ENCODE measurements around the gene SH3RF3.

The SH3RF3 gene

GRCh38 chr2:109348190-109348589 is 219.2 kb downstream of the SH3RF3 start:
- Histone ChIP-seq H3K4me2 (ENCODE audit: insufficient read depth, low read length, poor library complexity, severe bottlenecking) (no peak overlapping the region), H3K18ac (ENCODE audit: low read length) (no peak overlapping the region), H3K79me1 (ENCODE audit: low read depth, low read length) (no peaks in the 10 kb centered on the region), H4K91ac (ENCODE audit: low read depth, low read length, poor library complexity) (no peak overlapping the region), H3K9ac (ENCODE audit: low read depth, low read length, poor library complexity) (no peak overlapping the region), H3K27ac (replicated peaks; ENCODE audit: low read length) (no peak overlapping the region), H2AK5ac (ENCODE audit: low read depth, low read length) (peak overlapping the region; percentile 22), H2BK5ac (ENCODE audit: low read length) (no peak overlapping the region), H3K9me3 (replicated peaks in 1 of 2; ENCODE audit: control insufficient read depth in 2 of 2, insufficient read depth in 1 of 2, low read depth in 1 of 2, low read length in 2 of 2) (no peaks in the 10 kb centered on the region), H3K27me3 (ENCODE audit: control insufficient read depth in 3 of 3, insufficient read depth in 3 of 3, low read depth in 1 of 3, low read length in 3 of 3) (no peaks in the 10 kb centered on the region), H2BK120ac (ENCODE audit: low read depth, low read length) (no peak overlapping the region), H3K4me3 (ENCODE audit: low read length in 2 of 2) (no peak overlapping the region), H2BK15ac (ENCODE audit: low read length) (no peak overlapping the region), H3K36me3 (replicated peaks in 1 of 2; ENCODE audit: control insufficient read depth in 2 of 2, insufficient read depth in 2 of 2, low read length in 2 of 2) (no peaks in the 10 kb centered on the region), H2AFZ (ENCODE audit: low read length) (no peak overlapping the region), H3K4ac (ENCODE audit: low read length) (no peak overlapping the region), H3K4me1 (ENCODE audit: control insufficient read depth in 2 of 2, insufficient read depth in 1 of 2, low read depth in 1 of 2, low read length in 2 of 2) (peaks cover 17 to 18% of the 10 kb centered on the region in 2 donors), H4K8ac (ENCODE audit: low read depth, low read length) (no peak overlapping the region), H2BK12ac (ENCODE audit: low read length) (no peak overlapping the region), H3K23ac (ENCODE audit: low read depth, low read length, poor library complexity) (no peak overlapping the region), H3K14ac (ENCODE audit: low read length) (no peak overlapping the region)
- DNase-seq (ENCODE audit: low spot score): no peak
- no CpG with 5 or more reads among the region's 3 CpGs for WGBS, 2 donors (ENCODE audit: extremely low coverage in 2 of 2, insufficient read length in 2 of 2, insufficient replicate concordance in 1 of 2)

GRCh38 chr2:109348671-109349502 is 219.9 kb downstream of the SH3RF3 start:
- Histone ChIP-seq H3K4me3 (ENCODE audit: low read length in 2 of 2) (no peak overlapping the region), H2BK120ac (ENCODE audit: low read depth, low read length) (no peak overlapping the region), H3K23ac (ENCODE audit: low read depth, low read length, poor library complexity) (no peak overlapping the region), H3K14ac (ENCODE audit: low read length) (no peak overlapping the region), H4K91ac (ENCODE audit: low read depth, low read length, poor library complexity) (no peak overlapping the region), H3K9ac (ENCODE audit: low read depth, low read length, poor library complexity) (no peak overlapping the region), H3K4me1 (ENCODE audit: control insufficient read depth in 2 of 2, insufficient read depth in 1 of 2, low read depth in 1 of 2, low read length in 2 of 2) (peaks cover 14 to 18% of the 10 kb centered on the region in 2 donors), H3K27me3 (ENCODE audit: control insufficient read depth in 3 of 3, insufficient read depth in 3 of 3, low read depth in 1 of 3, low read length in 3 of 3) (no peaks in the 10 kb centered on the region), H2AFZ (ENCODE audit: low read length) (peak overlapping the region; percentile 42), H2BK12ac (ENCODE audit: low read length) (no peak overlapping the region), H4K8ac (ENCODE audit: low read depth, low read length) (no peak overlapping the region), H3K36me3 (replicated peaks in 1 of 2; ENCODE audit: control insufficient read depth in 2 of 2, insufficient read depth in 2 of 2, low read length in 2 of 2) (no peaks in the 10 kb centered on the region), H3K18ac (ENCODE audit: low read length) (peak overlapping the region; percentile 29), H2BK5ac (ENCODE audit: low read length) (no peak overlapping the region), H2AK5ac (ENCODE audit: low read depth, low read length) (no peak overlapping the region), H3K9me3 (replicated peaks in 1 of 2; ENCODE audit: control insufficient read depth in 2 of 2, insufficient read depth in 1 of 2, low read depth in 1 of 2, low read length in 2 of 2) (peaks cover 0 to 2% of the 10 kb centered on the region in 2 donors), H3K4me2 (ENCODE audit: insufficient read depth, low read length, poor library complexity, severe bottlenecking) (no peak overlapping the region), H3K4ac (ENCODE audit: low read length) (no peak overlapping the region), H2BK15ac (ENCODE audit: low read length) (no peak overlapping the region), H3K27ac (replicated peaks; ENCODE audit: low read length) (no peak overlapping the region), H3K79me1 (ENCODE audit: low read depth, low read length) (no peaks in the 10 kb centered on the region)
- no CpG with 5 or more reads among the region's 13 CpGs for WGBS, 2 donors (ENCODE audit: extremely low coverage in 2 of 2, insufficient read length in 2 of 2, insufficient replicate concordance in 1 of 2)
- no peak for DNase-seq (ENCODE audit: low spot score)

- Histone ChIP-seq H3K27ac (replicated peaks; ENCODE audit: low read length) (no peak overlapping the region), H2BK15ac (ENCODE audit: low read length) (no peak overlapping the region), H2AFZ (ENCODE audit: low read length) (no peak overlapping the region), H3K4me3 (ENCODE audit: low read length in 2 of 2) (no peak overlapping the region), H3K4ac (ENCODE audit: low read length) (no peak overlapping the region), H2BK120ac (ENCODE audit: low read depth, low read length) (no peak overlapping the region), H3K14ac (ENCODE audit: low read length) (no peak overlapping the region), H4K91ac (ENCODE audit: low read depth, low read length, poor library complexity) (no peak overlapping the region), H2AK5ac (ENCODE audit: low read depth, low read length) (peak overlapping the region; percentile 3), H2BK5ac (ENCODE audit: low read length) (no peak overlapping the region), H3K79me1 (ENCODE audit: low read depth, low read length) (no peaks in the 10 kb centered on the region), H2BK12ac (ENCODE audit: low read length) (no peak overlapping the region), H3K36me3 (replicated peaks in 1 of 2; ENCODE audit: control insufficient read depth in 2 of 2, insufficient read depth in 2 of 2, low read length in 2 of 2) (no peaks in the 10 kb centered on the region), H3K18ac (ENCODE audit: low read length) (peak overlapping the region; percentile 81), H3K4me2 (ENCODE audit: insufficient read depth, low read length, poor library complexity, severe bottlenecking) (no peak overlapping the region), H3K23ac (ENCODE audit: low read depth, low read length, poor library complexity) (no peak overlapping the region), H3K9ac (ENCODE audit: low read depth, low read length, poor library complexity) (no peak overlapping the region), H4K8ac (ENCODE audit: low read depth, low read length) (no peak overlapping the region), H3K4me1 (ENCODE audit: control insufficient read depth in 2 of 2, insufficient read depth in 1 of 2, low read depth in 1 of 2, low read length in 2 of 2) (peaks cover 14 to 18% of the 10 kb centered on the region in 2 donors), H3K27me3 (ENCODE audit: control insufficient read depth in 3 of 3, insufficient read depth in 3 of 3, low read depth in 1 of 3, low read length in 3 of 3) (no peaks in the 10 kb centered on the region), H3K9me3 (replicated peaks in 1 of 2; ENCODE audit: control insufficient read depth in 2 of 2, insufficient read depth in 1 of 2, low read depth in 1 of 2, low read length in 2 of 2) (peaks cover 2 to 6% of the 10 kb centered on the region in 2 donors)
- no CpG with 5 or more reads among the region's 18 CpGs for WGBS, 2 donors (ENCODE audit: extremely low coverage in 2 of 2, insufficient read length in 2 of 2, insufficient replicate concordance in 1 of 2)
- no peak for DNase-seq (ENCODE audit: low spot score)
These were observed 220.8 kb downstream of the SH3RF3 start for GRCh38 chr2:109349503-109350465.

- Histone ChIP-seq H3K9me3 (replicated peaks in 1 of 2; ENCODE audit: control insufficient read depth in 2 of 2, insufficient read depth in 1 of 2, low read depth in 1 of 2, low read length in 2 of 2) (peaks cover 2 to 13% of the 10 kb centered on the region in 2 donors), H3K4me3 (ENCODE audit: low read length in 2 of 2) (no peak overlapping the region), H4K91ac (ENCODE audit: low read depth, low read length, poor library complexity) (no peak overlapping the region), H3K27ac (replicated peaks; ENCODE audit: low read length) (no peak overlapping the region), H3K4me1 (ENCODE audit: control insufficient read depth in 2 of 2, insufficient read depth in 1 of 2, low read depth in 1 of 2, low read length in 2 of 2) (peaks cover 14 to 18% of the 10 kb centered on the region in 2 donors), H2AFZ (ENCODE audit: low read length) (no peak overlapping the region), H3K14ac (ENCODE audit: low read length) (peak overlapping the region; percentile 33), H3K18ac (ENCODE audit: low read length) (peak overlapping the region; percentile 65), H4K8ac (ENCODE audit: low read depth, low read length) (no peak overlapping the region), H3K79me1 (ENCODE audit: low read depth, low read length) (no peaks in the 10 kb centered on the region), H2BK15ac (ENCODE audit: low read length) (no peak overlapping the region), H3K4me2 (ENCODE audit: insufficient read depth, low read length, poor library complexity, severe bottlenecking) (no peak overlapping the region), H2BK12ac (ENCODE audit: low read length) (no peak overlapping the region), H3K23ac (ENCODE audit: low read depth, low read length, poor library complexity) (no peak overlapping the region), H2BK5ac (ENCODE audit: low read length) (no peak overlapping the region), H2BK120ac (ENCODE audit: low read depth, low read length) (no peak overlapping the region), H3K4ac (ENCODE audit: low read length) (no peak overlapping the region), H3K36me3 (replicated peaks in 1 of 2; ENCODE audit: control insufficient read depth in 2 of 2, insufficient read depth in 2 of 2, low read length in 2 of 2) (no peaks in the 10 kb centered on the region), H2AK5ac (ENCODE audit: low read depth, low read length) (peak overlapping the region; percentile 3), H3K9ac (ENCODE audit: low read depth, low read length, poor library complexity) (no peak overlapping the region), H3K27me3 (ENCODE audit: control insufficient read depth in 3 of 3, insufficient read depth in 3 of 3, low read depth in 1 of 3, low read length in 3 of 3) (no peaks in the 10 kb centered on the region)
- WGBS, 2 donors (ENCODE audit: extremely low coverage in 2 of 2, insufficient read length in 2 of 2, insufficient replicate concordance in 1 of 2): no CpG with 5 or more reads among the region's 8 CpGs
- DNase-seq (ENCODE audit: low spot score): no peak
These were observed 221.5 kb downstream of the SH3RF3 start for GRCh38 chr2:109350526-109350925.
